GM21825 (cell line): Measurements from ENCODE around the gene ZDHHC3.

Experiments used
- ATAC-seq: cut with Tn5 transposase; IDR thresholded peaks from one replicate; pipeline ENCODE4 v1.9.1; 2021; ENCODE audit warnings: mild to moderate bottlenecking, moderate library complexity; ENCODE audit not compliant: unreplicated experiment

The ZDHHC3 gene

DNA sequence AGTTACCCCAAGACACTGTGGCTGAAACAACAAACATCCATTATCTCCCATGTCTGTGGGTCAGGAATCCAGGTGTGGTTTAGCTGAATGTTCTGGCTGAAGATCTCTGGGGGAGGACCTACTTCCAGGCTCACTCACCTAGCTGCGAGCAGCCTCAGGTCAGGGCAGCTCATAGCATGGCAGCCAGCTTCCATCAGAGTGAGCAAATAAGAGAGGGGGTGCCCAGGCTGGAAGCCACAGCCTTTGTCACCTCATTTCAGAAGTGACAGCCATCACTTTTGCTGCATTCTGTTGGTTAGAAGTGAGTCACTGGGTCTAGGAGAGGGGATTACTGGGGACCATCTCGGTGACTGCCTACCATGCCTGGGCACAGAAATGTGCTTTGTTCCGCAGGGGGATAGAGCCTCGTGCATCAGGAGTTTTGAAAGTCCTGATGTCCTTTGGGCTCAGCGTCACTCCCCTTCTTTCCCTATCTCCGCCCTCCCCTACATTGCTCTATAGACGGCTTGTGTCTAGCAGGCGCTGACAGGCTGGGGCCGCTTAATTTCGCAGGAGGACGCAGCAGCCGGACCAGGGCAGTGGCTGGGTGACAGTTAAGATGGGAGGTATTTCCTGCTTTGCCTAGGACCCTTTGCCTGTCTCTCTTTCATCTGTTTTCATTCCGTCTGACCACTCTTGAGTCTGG, 76.1 kb downstream of the ZDHHC3 start:
- no peak for ATAC-seq

DNA sequence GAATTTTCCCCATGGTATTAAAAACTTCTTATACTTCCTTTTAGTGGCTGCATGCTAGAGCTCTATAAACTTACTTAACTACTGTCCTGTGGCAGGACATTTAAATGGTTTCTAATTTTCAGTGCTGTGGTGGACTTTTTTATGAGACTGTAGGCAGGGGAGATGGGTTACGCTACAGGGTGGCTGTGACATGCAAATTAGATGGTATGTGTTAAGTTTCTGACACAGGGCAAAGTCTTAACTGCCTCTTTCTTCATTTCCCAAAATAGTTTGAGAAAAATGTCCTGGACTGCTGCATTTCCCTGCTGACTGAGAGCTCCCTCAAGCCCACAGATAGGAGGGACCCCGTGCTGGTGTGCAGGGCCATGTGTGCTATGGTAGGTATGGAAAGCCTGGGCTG, 79.5 kb downstream of the ZDHHC3 start:
- ATAC-seq, result no peak

DNA sequence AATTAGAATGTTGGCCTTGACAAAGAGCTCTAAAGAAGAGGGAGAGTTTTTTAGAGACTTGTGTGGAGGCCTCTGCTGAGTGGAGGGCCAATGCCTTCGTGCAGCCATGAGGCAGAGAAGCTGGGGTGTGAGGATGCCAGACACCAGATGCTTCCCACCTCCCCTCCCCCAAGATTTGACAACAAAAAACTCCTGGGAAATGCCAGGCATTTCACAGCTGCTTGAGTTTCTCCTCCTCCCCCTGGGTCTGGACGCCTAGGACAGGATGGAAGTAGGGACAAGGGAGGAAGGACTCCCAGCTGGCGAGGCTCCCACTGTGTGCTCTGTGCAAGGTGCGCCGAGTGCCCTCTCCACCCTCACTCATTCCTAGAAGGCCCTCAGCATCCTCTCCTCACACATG, 81.5 kb downstream of the ZDHHC3 start:
- no peak for ATAC-seq

DNA sequence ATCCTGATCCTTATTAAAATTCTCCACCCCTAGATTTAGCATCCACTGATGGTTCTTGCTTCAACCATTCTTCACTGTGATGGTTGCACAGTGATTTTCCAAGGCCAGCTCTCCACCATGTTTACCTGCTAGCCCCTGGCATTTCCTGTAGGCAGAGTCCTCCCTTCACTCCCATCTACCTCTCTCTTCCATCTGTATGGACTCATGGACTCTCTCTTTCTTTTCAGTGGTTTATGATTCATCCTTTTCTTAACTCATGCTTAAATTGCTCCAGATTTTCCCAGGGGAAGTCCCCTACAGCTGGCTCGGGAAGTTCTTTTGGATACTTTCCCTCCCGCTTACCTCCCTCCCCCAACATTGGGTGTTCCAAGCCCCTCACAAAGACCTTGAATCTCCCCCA, 82.9 kb downstream of the ZDHHC3 start:
- ATAC-seq, result no peak

DNA sequence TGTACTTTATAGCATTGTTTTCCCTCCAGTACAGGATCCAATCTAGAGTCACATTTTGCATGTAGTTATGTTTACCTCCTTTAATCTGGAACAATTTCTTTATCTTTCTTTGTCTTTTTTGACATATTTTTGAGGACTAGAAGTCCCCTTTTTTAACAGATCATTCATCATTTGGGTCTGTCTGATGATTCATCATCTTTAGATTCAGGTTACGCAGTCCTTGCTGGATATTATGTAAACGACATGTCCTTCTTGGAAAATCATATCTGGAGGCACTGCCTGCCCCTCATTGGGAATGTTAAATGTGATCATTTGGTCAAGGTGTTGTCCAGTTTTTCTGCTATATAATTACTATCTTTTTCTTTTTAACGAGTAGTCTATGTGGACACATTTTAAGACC, 83.3 kb downstream of the ZDHHC3 start:
- ATAC-seq, result no peak

DNA sequence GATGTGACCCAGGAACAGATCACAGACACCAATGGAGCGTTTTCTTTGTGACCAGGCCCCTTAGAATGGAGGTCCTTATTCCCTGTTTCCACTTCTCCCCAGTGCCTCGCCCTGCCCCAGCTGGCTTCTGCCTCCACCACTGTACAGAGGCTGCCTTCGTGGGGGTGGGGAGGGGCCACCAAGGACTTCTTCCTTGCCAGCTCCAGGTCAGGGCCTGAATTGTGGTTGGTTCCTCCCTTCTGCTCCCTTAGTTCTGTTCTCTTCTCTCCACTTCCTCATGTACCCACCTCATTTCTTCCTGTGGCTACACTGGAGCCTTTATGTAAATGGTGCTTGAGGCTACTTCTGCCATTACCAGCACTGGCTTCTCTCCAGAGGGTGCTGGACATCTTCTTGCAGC, 85.1 kb downstream of the ZDHHC3 start:
- no peak for ATAC-seq

DNA sequence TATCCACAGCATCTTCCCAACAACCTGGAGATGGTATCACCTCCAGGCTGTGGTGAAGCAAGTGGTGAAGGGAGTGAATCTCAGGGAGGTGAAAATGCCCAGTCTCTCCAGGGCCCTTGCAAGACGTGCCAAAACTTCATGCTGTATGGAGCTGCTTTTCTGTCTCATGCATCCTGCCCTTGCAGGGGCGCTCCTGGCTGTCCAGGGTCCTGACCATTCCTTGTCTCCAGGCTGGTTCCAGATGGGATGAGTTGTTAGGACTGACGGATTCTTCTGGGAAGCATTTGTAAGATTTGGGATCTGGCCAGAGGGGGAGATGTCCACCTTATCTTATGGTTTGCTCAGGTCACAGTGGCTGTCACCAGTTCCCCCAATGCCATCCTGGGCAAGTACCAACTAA, 85.7 kb downstream of the ZDHHC3 start:
- no peak for ATAC-seq

DNA sequence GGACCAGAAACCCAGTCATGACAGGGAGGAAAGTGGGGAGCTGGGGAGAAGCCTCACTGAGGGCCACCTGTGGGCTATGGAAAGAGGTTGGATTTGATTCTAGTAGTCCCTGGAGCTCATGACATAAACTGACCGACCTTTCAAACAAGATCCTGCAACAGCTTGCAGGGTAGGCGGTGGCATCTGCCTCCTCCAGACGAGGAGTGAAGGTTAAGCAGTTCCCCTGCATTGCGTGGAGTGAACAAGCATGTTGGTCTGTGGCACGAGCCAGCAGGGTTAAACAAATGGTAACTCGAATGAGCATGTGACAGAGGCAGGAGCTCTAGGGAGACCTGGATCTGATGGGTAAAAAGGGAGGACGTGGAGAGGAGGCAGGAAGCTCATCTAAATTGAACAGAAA, 88.9 kb downstream of the ZDHHC3 start:
- ATAC-seq, result no peak

DNA sequence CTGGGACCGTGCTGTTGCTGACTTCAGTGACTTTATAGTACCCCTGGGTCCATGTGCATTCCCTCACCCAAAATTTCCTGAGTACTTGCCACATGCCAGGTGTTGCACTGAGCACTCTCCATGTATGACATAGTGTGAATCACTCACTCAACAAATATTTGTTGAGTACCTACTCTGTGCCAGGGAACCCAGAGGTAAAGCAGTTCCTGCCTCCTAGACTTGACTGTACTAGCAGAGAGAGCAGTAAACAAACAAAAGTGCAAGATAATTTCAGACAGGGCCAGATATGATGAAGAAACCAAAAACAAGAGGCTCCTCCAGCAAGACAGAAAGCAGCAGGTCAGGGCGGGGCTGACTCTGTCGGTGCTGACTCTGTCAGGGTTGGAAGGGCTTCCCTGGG, 89.4 kb downstream of the ZDHHC3 start:
- no peak for ATAC-seq

DNA sequence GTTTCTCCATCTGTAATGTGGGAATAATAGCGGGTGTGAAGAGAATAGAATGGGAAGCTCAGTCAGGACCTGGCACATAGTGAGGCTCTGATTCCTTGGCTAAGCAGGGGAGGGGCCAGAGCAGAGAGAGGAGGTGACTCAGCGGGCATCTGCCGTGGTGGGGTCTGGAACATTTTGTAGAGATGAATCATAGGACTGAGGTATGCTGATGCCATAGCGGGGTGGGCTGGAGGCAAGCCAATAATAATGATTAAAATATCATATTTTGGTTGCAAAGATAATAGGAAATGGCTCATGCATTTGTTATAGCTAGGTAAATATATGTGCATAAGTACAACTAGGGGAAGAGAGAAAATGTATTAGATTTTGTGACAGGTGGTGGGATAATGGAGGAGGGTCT, 90.4 kb downstream of the ZDHHC3 start:
- ATAC-seq, result no peak

DNA sequence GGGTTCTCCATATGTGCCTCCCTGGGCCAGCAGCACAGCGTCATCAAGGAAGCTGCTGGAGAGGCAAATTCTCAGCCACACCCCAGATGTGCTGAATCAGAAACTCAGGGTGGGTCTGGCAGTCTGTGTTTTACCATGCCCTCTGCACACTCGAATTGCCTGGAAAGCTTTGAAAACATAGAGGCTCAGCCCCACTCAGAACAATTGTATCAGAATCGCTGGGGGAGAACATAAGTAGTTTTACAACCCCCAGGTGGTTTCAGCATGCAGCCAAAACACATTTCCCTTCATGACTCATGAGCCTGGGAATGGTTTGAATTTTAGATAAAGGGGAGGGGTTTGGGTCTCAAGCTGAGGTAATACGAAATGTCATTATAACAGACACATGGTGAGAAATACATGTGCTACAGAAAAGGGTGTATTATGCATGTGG, 92.0 kb downstream of the ZDHHC3 start:
- no peak for ATAC-seq

DNA sequence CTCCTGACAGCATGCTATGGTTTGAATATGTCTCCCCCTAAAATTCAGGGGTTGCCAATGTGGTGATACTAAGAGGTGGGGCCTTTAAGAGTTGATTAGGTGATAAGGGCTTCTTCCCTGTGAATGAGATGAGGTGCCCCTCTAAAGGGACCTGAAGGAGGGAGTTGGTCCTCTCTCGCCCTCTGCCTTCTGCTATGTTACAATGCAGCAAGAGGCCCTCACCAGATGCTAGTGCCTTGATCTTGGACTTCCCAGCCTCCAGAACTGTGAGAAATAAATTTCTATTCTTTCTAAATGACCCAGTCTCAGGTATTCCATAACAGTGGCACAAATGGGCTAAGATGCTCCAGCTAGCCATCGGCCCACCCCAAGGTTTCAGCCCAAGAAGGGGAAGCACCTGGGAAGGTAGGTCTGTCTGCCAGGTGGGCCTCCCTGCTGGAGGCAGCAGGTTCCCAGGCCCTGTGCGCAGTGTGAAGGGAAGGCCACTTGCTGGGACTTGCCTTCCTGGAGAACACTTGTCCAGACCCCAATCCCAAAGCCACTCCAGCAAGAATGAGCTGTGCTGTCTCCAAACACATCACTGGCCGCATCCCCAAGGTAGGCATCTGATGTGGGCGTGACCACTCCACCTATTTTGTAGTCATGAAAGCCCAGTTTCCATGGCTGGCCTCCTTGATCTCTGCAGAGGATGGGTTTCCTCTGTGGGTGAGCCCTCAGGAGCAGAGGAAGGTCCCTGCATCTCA, 92.6 kb downstream of the ZDHHC3 start:
- no peak for ATAC-seq

DNA sequence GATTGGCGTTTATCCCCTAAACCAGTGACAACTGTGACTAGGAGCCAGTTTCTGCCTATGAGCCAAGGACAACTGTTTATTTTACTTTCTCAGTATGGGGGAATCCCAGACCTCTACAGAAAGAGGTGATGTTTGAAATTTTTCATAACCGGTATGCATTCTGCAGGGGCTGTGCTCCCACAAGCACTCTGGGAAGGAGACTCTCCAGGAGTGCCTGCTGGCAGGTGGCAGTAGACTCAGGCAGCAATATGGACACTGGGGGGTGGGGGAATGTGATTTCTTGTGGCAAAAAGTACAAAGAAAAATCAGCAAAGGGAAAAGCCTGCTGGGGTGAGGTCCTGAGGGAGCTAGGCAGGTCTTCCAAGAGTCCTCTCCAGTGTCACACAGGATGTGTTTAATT, 95.7 kb downstream of the ZDHHC3 start:
- ATAC-seq, result no peak

DNA sequence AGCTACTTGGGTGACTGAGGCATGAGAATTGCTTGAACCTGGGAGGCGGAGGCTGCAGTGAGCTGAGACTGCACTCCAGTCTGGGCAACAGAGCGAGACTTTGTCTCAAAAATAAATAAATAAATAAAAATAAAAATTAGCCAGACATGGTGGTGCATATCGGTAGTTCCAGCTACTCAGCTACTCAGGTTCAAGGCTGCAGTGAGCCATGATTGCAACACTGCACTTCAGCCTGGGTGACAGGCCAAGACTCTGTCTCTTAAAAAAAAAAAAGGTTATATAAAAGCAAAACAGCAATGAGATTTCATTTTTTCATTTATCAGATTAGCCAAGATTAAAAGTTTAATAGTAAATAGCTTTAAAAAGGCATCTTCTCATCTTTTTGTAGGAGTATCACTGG, 98.6 kb downstream of the ZDHHC3 start:
- no peak for ATAC-seq

DNA sequence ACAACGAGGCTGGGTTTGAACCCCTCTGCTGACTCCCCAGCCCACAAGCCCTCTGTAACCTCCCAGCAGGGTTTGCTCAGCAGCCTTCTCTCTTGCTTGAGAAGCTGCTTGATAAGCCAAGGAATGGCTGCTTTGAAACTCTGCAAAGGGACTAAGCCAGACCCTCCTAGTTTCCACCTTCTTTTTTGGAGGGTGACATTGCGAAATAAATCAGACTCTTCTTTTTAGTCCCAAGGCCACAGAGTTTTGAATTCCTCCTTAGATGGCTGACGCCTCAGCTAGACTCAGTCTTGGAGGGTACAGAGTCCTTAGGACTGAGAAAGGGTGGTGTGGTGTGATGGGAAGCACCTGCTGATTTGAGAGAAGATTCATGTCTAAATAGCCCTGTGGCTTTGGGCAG, 100.4 kb downstream of the ZDHHC3 start:
- ATAC-seq, result no peak
